Gastrocnemius medialis (tissue), 4 donors: Measurements from ENCODE around the gene BICD1.

Experiments
- CTCF ChIP-seq, 5 experiments: fragments of 450-650 bp in 3 of 5; fragments of 200-600 bp in 2 of 5; sonication (generic) in 2 of 5; IDR thresholded peaks in 4 of 5; conservative IDR thresholded peaks in 1 of 5; 1 replicate in 4 of 5; 2 replicates in 1 of 5; pipeline ENCODE4 v1.5.1; 2016 to 2019; ENCODE audit warnings: antibody characterized with exemption in 5 of 5, mild to moderate bottlenecking in 3 of 5, moderate library complexity in 3 of 5
- POLR2A ChIP-seq, 2 donors: fragments of 450-650 bp; IDR thresholded peaks; one replicate each; pipeline ENCODE4 v1.6.1; 2017; ENCODE audit warnings: antibody characterized with exemption in 2 of 2, mild to moderate bottlenecking in 2 of 2, moderate library complexity in 2 of 2

- no peak for TF ChIP-seq CTCF (IDR thresholded peaks at IDR 0.05 in 4 of 5, conservative IDR thresholded peaks at IDR 0.05 in 1 of 5)
- no peak for TF ChIP-seq POLR2A (IDR thresholded peaks at IDR 0.05)
Observed at GRCh38 chr12:32274665-32275064, 168.0 kb downstream of the BICD1 start.
